ENCODE data around the gene PLBD2.

The PLBD2 gene

DNA sequence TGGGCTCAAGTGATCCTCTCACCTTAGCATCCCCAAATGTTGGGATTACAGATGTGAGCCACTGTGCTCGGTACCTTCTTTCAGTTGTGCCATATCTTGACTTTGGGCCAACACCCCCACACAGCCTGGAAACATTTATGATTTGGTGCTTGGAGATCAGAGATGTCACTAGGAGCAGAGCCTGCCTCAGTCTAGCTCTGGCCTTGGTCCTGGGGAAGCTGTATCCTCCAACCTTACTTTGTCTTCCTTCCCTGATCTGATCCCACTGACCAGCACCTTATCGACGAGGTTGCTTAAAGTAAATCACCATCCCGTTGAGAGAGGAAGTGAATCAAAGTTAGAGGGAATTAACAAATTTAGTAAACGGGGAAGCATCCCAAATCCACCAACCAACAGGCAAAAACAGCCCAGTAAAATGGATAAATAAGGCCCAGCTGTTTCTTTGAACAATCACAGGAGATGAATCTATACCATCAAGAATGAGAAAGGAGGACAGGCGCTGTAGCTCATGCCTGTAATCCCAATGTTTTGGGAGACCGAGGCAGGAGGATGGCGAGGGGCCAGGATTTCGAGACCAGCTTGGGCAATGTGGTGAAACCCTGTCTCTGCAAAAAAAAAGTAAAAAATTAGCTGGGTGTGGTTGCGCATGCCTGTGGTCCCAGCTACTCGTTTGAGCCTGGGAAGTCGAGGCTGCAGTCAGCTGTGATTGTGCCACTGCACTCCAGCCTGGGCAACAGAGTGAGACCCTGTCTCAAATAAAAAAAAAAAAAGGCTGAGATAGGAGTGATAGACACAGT lies 3.4 kb downstream of the PLBD2 start:
- H3K9me3 ChIP-seq (ENCODE audit: low read length), result no peaks in the 10 kb centered on the region
- no peak overlapping the region for H3K27ac ChIP-seq (ENCODE audit: low read depth, low read length)
- H3K36me3 ChIP-seq (ENCODE audit: insufficient read depth, low read length), result no peaks in the 10 kb centered on the region
- H3K4me1 ChIP-seq (ENCODE audit: insufficient read depth, low read length), result peaks cover 15% of the 10 kb centered on the region
- no peak overlapping the region for H3K4me3 ChIP-seq (ENCODE audit: low read depth in 1 of 2, low read length in 2 of 2)
- no peaks in the 10 kb centered on the region for H3K27me3 ChIP-seq (ENCODE audit: control insufficient read depth in 1 of 2, insufficient read depth in 2 of 2, low read length in 2 of 2)
- no peak overlapping the region for H3K9ac ChIP-seq (ENCODE audit: low read length)

- Histone ChIP-seq H3K4me1 (ENCODE audit: insufficient read depth, low read length) (peaks cover 7% of the 10 kb centered on the region), H3K9me3 (ENCODE audit: low read length) (no peaks in the 10 kb centered on the region), H3K27ac (ENCODE audit: low read depth, low read length) (no peak overlapping the region), H3K36me3 (ENCODE audit: insufficient read depth, low read length) (no peaks in the 10 kb centered on the region), H3K4me3 (ENCODE audit: low read depth in 1 of 2, low read length in 2 of 2) (no peak overlapping the region), H3K9ac (ENCODE audit: low read length) (no peak overlapping the region), H3K27me3 (ENCODE audit: control insufficient read depth in 1 of 2, insufficient read depth in 2 of 2, low read length in 2 of 2) (no peaks in the 10 kb centered on the region)
Observed at GRCh38 chr12:113364698-113365097, 6.3 kb downstream of the PLBD2 start.

GRCh38 chr12:113365639-113366395 lies 7.4 kb downstream of the PLBD2 start:
- H3K4me1 ChIP-seq (ENCODE audit: insufficient read depth, low read length), result no peaks in the 10 kb centered on the region
- H3K27me3 ChIP-seq (ENCODE audit: control insufficient read depth in 1 of 2, insufficient read depth in 2 of 2, low read length in 2 of 2), result no peaks in the 10 kb centered on the region
- H3K4me3 ChIP-seq (ENCODE audit: low read depth in 1 of 2, low read length in 2 of 2), result no peak overlapping the region
- H3K9ac ChIP-seq (ENCODE audit: low read length), result no peak overlapping the region
- no peaks in the 10 kb centered on the region for H3K9me3 ChIP-seq (ENCODE audit: low read length)
- no peaks in the 10 kb centered on the region for H3K36me3 ChIP-seq (ENCODE audit: insufficient read depth, low read length)
- no peak overlapping the region for H3K27ac ChIP-seq (ENCODE audit: low read depth, low read length)

DNA sequence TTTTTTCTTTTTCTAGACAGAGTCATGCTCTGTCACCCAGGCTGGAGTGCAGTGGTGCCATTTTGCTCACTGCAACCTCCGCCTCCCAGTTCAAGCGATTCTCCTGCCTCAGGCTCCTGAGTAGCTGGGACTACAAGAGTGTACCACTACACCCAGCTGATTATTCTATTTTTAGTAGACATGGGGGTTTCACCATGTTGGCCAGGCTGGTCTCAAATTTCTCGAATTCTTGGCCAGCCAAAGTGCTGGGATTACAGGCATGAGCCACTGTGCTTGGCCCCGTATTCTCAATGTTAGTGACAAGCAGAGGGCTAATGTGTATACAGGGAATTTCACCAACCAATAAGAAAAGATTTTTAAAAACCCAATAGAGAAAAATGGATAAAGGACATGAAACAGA lies 8.4 kb downstream of the PLBD2 start:
- H3K4me1 ChIP-seq (ENCODE audit: insufficient read depth, low read length), result no peaks in the 10 kb centered on the region
- no peak overlapping the region for H3K4me3 ChIP-seq (ENCODE audit: low read depth in 1 of 2, low read length in 2 of 2)
- no peak overlapping the region for H3K9ac ChIP-seq (ENCODE audit: low read length)
- H3K36me3 ChIP-seq (ENCODE audit: insufficient read depth, low read length), result no peaks in the 10 kb centered on the region
- no peak overlapping the region for H3K27ac ChIP-seq (ENCODE audit: low read depth, low read length)
- H3K27me3 ChIP-seq (ENCODE audit: control insufficient read depth in 1 of 2, insufficient read depth in 2 of 2, low read length in 2 of 2), result no peaks in the 10 kb centered on the region
- no peaks in the 10 kb centered on the region for H3K9me3 ChIP-seq (ENCODE audit: low read length)

- no peak overlapping the region for H3K27ac ChIP-seq (ENCODE audit: low read depth, low read length)
- no peak overlapping the region for H3K9ac ChIP-seq (ENCODE audit: low read length)
- H3K4me3 ChIP-seq (ENCODE audit: low read depth in 1 of 2, low read length in 2 of 2), result no peak overlapping the region
- H3K27me3 ChIP-seq (ENCODE audit: control insufficient read depth in 1 of 2, insufficient read depth in 2 of 2, low read length in 2 of 2), result no peaks in the 10 kb centered on the region
- H3K4me1 ChIP-seq (ENCODE audit: insufficient read depth, low read length), result no peaks in the 10 kb centered on the region
- H3K9me3 ChIP-seq (ENCODE audit: low read length), result no peaks in the 10 kb centered on the region
- H3K36me3 ChIP-seq (ENCODE audit: insufficient read depth, low read length), result peaks cover 6% of the 10 kb centered on the region
Observed at GRCh38 chr12:113368331-113368730, 9.9 kb downstream of the PLBD2 start.

DNA sequence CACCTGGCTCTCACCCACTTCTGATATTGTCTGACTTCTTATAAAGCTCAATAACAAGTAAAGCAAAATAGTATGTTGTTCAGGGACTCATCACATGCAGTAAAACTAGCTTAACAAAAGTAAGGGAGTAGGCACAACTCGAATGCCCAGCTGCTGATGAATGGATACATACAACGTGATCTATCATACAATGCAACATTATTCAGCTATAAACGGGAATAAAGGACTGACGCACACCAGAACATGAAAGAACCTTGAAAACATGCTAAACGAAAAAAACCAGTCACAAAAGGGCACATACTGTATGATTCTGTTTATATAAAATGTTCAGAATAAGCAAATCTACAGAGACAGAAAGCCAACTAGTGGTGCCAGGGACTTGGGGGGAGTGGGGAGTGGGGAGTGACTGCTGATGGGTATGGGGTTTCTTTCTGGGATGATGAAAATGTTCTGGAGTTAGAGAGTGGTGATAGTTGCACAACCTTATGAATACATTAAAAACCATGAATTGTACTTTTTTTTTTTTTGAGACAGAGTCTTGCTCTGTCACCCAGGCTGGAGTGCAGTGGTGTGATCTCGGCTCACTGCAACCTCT lies 11.1 kb downstream of the PLBD2 start:
- peaks cover 15% of the 10 kb centered on the region for H3K36me3 ChIP-seq (ENCODE audit: insufficient read depth, low read length)
- no peak overlapping the region for H3K9ac ChIP-seq (ENCODE audit: low read length)
- H3K4me1 ChIP-seq (ENCODE audit: insufficient read depth, low read length), result no peaks in the 10 kb centered on the region
- no peak overlapping the region for H3K4me3 ChIP-seq (ENCODE audit: low read depth in 1 of 2, low read length in 2 of 2)
- no peaks in the 10 kb centered on the region for H3K27me3 ChIP-seq (ENCODE audit: control insufficient read depth in 1 of 2, insufficient read depth in 2 of 2, low read length in 2 of 2)
- H3K27ac ChIP-seq (ENCODE audit: low read depth, low read length), result no peak overlapping the region
- H3K9me3 ChIP-seq (ENCODE audit: low read length), result no peaks in the 10 kb centered on the region

DNA sequence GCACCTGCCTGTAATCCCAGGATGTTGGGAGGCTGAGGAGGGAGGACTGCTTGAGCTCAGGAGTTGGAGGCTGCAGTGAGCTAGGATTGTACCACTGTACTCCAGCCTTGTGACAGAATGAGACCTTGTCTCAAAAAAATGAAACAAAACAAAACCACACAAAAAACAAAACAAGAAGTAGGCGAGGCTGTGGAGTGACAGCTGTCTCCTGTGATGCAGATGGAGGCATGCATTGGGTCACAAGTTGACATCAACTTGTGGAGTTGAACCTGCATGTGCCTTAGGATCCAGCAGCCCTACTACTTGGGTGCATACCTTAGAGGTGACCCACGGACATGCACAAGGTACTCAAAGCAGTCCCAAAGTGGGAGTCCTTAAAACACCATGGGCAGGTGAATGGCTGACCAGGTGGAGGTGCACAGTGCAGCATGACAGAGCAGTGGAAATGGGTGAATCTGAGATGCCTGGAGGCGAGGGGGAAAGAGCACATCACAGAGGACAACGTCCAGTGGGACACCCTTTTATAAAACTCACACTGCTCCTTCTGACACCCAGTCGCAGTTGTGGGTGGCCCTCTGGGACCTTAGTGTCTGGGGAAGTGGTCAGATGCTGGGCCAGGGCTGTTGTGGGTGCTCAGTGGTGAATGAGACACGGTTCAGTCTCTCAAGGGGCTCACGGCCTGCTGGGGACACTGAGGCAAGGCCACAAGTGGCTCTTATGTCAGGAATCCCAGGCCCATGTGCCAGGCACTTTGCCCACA lies 12.7 kb downstream of the PLBD2 start:
- Histone ChIP-seq H3K9ac (ENCODE audit: low read length) (no peak overlapping the region), H3K27ac (ENCODE audit: low read depth, low read length) (no peak overlapping the region), H3K27me3 (ENCODE audit: control insufficient read depth in 1 of 2, insufficient read depth in 2 of 2, low read length in 2 of 2) (no peaks in the 10 kb centered on the region), H3K4me1 (ENCODE audit: insufficient read depth, low read length) (no peaks in the 10 kb centered on the region), H3K36me3 (ENCODE audit: insufficient read depth, low read length) (peaks cover 27% of the 10 kb centered on the region), H3K9me3 (ENCODE audit: low read length) (no peaks in the 10 kb centered on the region), H3K4me3 (ENCODE audit: low read depth in 1 of 2, low read length in 2 of 2) (no peak overlapping the region)

- Histone ChIP-seq H3K4me1 (ENCODE audit: insufficient read depth, low read length) (no peaks in the 10 kb centered on the region), H3K9me3 (ENCODE audit: low read length) (no peaks in the 10 kb centered on the region), H3K27me3 (ENCODE audit: control insufficient read depth in 1 of 2, insufficient read depth in 2 of 2, low read length in 2 of 2) (no peaks in the 10 kb centered on the region), H3K4me3 (ENCODE audit: low read depth in 1 of 2, low read length in 2 of 2) (no peak overlapping the region), H3K27ac (ENCODE audit: low read depth, low read length) (no peak overlapping the region), H3K9ac (ENCODE audit: low read length) (no peak overlapping the region), H3K36me3 (ENCODE audit: insufficient read depth, low read length) (peaks cover 33% of the 10 kb centered on the region)
Observed at GRCh38 chr12:113371808-113372207, 13.4 kb downstream of the PLBD2 start.

DNA sequence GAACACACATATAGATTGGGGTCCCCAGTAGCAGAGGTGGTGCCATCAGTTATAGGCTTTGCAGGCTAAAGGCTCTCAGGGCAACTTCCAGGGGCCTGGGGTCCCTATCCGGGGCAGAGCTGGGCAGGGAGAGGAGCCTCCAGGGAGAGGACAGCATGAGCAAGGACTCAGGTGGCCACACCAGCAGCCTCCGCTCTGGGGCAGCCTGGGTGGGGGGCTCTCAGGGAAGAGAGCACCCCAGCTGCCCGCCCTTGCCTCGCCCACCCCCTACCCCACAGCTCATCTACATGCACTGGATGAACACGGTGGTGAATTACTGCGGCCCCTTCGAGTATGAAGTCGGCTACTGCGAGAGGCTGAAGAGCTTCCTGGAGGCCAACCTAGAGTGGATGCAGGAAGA lies 14.0 kb downstream of the PLBD2 start:
- H3K9me3 ChIP-seq (ENCODE audit: low read length), result no peaks in the 10 kb centered on the region
- peaks cover 39% of the 10 kb centered on the region for H3K36me3 ChIP-seq (ENCODE audit: insufficient read depth, low read length)

DNA sequence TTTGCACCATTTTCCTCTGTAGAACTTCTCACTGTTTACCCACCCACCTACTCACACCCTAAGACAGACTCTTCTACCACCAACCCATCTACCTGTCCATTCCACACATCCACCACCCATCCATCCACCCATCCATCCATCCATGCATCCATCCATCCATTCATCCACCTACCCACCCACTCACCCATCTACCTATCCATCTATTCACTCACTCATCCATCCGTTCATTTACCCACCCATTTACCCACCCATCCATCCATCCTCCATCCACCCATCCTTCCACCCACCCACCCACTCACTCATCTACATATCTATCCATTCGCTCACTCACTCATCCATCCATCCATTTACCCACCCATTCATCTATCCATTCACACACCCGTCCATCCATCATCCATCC lies 15.1 kb downstream of the PLBD2 start:
- Histone ChIP-seq H3K4me1 (ENCODE audit: insufficient read depth, low read length) (no peaks in the 10 kb centered on the region), H3K9me3 (ENCODE audit: low read length) (no peaks in the 10 kb centered on the region), H3K9ac (ENCODE audit: low read length) (no peak overlapping the region), H3K4me3 (ENCODE audit: low read depth in 1 of 2, low read length in 2 of 2) (no peak overlapping the region), H3K36me3 (ENCODE audit: insufficient read depth, low read length) (peaks cover 39% of the 10 kb centered on the region), H3K27me3 (ENCODE audit: control insufficient read depth in 1 of 2, insufficient read depth in 2 of 2, low read length in 2 of 2) (no peaks in the 10 kb centered on the region), H3K27ac (ENCODE audit: low read depth, low read length) (no peak overlapping the region)

More for the DNA sequence above, 14.0 kb downstream of the PLBD2 start:
- H3K27ac ChIP-seq (ENCODE audit: low read depth, low read length), result no peak overlapping the region
- no peak overlapping the region for H3K4me3 ChIP-seq (ENCODE audit: low read depth in 1 of 2, low read length in 2 of 2)
- H3K27me3 ChIP-seq (ENCODE audit: control insufficient read depth in 1 of 2, insufficient read depth in 2 of 2, low read length in 2 of 2), result no peaks in the 10 kb centered on the region
- no peak overlapping the region for H3K9ac ChIP-seq (ENCODE audit: low read length)
- H3K4me1 ChIP-seq (ENCODE audit: insufficient read depth, low read length), result no peaks in the 10 kb centered on the region

GRCh38 chr12:113373969-113374368 lies 15.6 kb downstream of the PLBD2 start:
- H3K36me3 ChIP-seq (ENCODE audit: insufficient read depth, low read length), result peaks cover 39% of the 10 kb centered on the region
- H3K27ac ChIP-seq (ENCODE audit: low read depth, low read length), result no peak overlapping the region
- H3K4me3 ChIP-seq (ENCODE audit: low read depth in 1 of 2, low read length in 2 of 2), result no peak overlapping the region
- no peak overlapping the region for H3K9ac ChIP-seq (ENCODE audit: low read length)
- no peaks in the 10 kb centered on the region for H3K27me3 ChIP-seq (ENCODE audit: control insufficient read depth in 1 of 2, insufficient read depth in 2 of 2, low read length in 2 of 2)
- H3K9me3 ChIP-seq (ENCODE audit: low read length), result no peaks in the 10 kb centered on the region
- H3K4me1 ChIP-seq (ENCODE audit: insufficient read depth, low read length), result no peaks in the 10 kb centered on the region
